NOMO-1 treated with dmso at 0.1 percent for 144 hours (cell line): Measurements from ENCODE around the gene C3orf85.
"Not testable (repeated sequence)": the region's sequence is repeated elsewhere in the genome, so short reads cannot be mapped to it uniquely, and the experiment has no call there.

ENCODE experiments used
- DNase-seq: peaks from one replicate; lab custom pipeline; 2025; ENCODE audit not compliant: unreplicated experiment; lab: John Stamatoyannopoulos, UW

C3orf85 gene, protein sequence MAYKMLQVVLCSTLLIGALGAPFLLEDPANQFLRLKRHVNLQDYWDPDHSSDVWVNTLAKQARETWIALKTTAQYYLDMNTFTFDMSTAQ

GRCh38 chr3:109136523-109136922 lies at the start of gene C3orf85:
Gene C3orf85 (plus strand): TSS chr3:109136719. CDS start chr3:109136848, 129 bp downstream.
- DNase-seq: no peak

- no peak for DNase-seq
Observed at GRCh38 chr3:109089265-109089664, 47.3 kb upstream of the C3orf85 start.

- DNase-seq: no peak
Observed at GRCh38 chr3:109091846-109092245, 44.7 kb upstream of the C3orf85 start.

DNA sequence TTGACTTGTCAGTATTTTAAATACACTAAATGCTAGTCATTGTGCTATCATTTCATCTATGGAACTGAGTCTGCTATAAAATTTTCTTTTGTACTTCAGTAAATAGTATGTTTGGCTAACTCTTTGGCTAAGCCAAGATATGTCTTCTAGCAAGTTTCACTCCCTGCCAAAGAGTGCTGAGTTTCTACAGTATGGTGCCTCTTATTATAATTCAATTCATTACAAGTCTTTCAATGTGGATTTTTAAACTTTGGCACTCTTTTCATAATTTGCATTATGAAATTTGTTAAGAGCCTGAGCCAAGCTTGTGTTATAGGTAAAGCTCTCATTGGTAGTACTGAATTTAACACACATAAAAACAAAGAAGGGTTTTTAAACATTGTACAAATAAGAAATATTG lies 43.0 kb upstream of the C3orf85 start:
- no peak for DNase-seq

DNA sequence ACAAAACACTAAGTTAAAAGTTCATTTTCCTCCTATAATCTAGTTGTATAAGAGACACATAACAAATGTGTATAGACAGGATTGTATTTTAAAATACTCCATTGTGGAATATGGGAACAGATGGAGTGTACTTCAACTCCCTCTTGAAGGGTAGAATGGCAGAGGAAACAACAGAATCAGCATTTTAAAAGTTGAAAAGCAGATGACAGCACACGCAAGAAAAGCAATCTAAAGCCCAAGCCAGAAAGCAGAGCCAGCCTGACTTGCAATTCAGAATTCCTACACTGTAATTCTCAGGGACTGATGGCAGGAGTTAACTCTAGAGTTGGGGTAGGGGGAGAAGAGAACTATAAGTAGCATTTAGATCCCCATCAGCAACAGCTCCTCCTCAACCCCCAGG lies 41.4 kb upstream of the C3orf85 start:
- DNase-seq: no peak

GRCh38 chr3:109098079-109098644 lies 38.4 kb upstream of the C3orf85 start:
- no peak for DNase-seq

- DNase-seq: no peak
Observed at GRCh38 chr3:109109574-109109973, 26.9 kb upstream of the C3orf85 start.

- DNase-seq: no peak
Observed at GRCh38 chr3:109112946-109113760, 23.4 kb upstream of the C3orf85 start.

GRCh38 chr3:109114746-109115145 lies 21.8 kb upstream of the C3orf85 start:
- DNase-seq: no peak

- no peak for DNase-seq
Observed at GRCh38 chr3:109115451-109115850, 21.1 kb upstream of the C3orf85 start.

DNA sequence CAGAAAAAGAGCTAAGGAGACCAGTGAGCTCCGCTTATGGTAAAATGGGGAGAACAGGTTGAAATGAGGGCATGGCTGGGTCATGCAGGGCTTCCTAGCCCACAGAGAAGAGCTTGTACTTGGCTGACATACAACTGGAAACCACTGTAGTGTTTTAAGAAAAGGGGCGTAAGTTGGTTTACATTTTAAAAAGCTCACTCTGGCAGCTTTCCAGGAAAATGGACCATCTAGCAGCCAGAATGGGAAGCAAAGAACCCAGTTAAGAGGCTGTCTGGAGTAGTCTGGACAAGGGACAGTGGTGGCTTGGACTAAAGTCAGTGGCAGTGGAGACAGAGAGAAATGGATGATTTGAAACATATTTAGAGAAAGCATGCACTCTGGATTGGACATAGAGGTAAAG lies 20.5 kb upstream of the C3orf85 start:
- DNase-seq: no peak

GRCh38 chr3:109117939-109118338 lies 18.6 kb upstream of the C3orf85 start, which contains the start of gene MORC1:
Gene MORC1 (minus strand): TSS chr3:109118134. CDS start chr3:109118059, 75 bp downstream.
- no peak for DNase-seq

- no peak for DNase-seq
Observed at GRCh38 chr3:109118584-109118983, 17.9 kb upstream of the C3orf85 start.

- peak; percentile 57 for DNase-seq
Observed at GRCh38 chr3:109122690-109123089, 13.8 kb upstream of the C3orf85 start.

DNA sequence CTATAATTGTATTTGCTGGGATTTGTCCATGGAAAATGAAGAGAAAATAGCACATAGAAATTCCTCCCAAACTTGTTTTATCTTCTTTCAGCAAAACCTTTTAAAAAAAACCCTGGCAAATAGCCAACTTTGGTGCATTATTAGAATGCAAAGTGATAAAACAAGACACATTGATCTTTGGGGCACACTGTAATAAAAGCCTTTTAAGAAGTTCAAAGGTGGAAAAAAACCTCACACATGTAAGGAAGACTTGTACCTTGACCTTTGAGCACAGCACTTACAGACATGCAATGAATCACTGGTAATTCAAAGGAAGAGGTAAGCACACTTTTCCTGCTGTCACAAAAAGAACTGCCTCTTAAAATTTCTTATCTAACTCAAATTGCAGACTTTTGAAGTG lies 10.6 kb upstream of the C3orf85 start:
- no peak for DNase-seq

GRCh38 chr3:109127553-109127952 lies 9.0 kb upstream of the C3orf85 start:
- no peak for DNase-seq

GRCh38 chr3:109131276-109131675 lies 5.2 kb upstream of the C3orf85 start:
- no peak for DNase-seq

DNA sequence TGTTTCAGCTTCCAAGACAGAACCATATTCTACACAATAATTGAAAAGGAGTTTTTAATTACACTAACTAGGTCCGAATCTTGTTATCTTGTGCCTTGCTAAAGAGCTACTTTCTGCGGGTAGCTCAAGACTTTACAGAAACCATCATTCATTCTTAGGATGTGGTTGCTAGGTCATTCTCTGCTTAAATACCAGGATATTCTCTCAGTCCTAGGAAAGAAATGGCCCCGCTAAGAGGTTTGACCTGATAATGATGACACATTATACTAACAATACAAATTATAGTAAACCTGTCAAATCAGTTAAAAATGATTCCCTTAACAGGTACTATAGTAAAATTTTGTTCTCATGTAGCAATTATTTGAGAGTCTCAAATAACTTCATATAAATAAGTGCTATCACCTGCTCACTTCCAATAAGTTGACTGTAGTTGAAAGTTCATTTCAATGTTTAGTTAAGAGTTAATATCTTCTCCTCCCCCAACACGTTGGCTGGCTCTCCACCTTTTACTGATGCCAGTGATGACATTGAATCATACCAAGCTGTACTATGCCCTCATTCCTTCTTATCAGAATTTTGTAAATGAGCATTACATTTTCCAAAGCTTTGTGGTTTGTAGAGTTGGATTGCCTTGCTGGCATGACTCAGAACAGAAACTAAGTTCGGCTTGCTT lies 3.6 kb upstream of the C3orf85 start:
- DNase-seq: no peak

DNA sequence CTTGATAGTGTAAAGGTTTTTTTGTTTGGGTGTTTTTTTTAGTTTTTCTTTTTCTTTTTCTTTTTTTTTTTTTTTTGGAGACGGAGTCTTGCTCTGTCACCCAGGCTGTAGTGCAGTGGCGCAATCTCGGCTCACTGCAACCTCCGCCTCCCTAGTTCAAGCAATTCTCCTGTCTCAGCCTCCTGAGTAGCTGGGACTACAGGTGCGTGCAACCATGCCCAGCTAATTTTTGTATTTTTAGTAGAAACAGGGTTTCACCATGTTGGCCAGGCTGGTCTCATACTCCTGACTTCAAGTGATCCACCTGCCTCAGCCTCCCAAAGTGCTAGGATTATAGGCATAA lies 3.1 kb upstream of the C3orf85 start:
- DNase-seq: not testable (repeated sequence)

DNA sequence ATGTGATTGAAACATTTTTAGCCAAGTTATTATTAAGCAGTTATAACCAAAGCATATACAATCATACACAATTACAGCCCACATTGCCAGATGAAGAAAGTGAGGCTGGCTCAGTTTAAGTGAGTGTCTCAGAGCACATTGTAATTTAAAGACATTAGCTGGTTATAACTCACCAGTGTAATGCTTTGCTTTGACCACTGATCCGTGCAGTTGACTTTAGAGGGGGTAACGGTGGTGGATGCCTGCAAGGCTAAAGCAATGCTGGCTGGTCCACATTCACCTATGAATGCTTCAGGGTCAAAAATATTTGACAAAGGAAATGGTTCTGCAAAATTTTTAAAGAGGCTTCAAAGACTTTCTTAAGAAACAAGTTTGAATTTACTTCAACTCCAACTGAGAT lies 1.2 kb downstream of the C3orf85 start:
- DNase-seq: no peak

DNA sequence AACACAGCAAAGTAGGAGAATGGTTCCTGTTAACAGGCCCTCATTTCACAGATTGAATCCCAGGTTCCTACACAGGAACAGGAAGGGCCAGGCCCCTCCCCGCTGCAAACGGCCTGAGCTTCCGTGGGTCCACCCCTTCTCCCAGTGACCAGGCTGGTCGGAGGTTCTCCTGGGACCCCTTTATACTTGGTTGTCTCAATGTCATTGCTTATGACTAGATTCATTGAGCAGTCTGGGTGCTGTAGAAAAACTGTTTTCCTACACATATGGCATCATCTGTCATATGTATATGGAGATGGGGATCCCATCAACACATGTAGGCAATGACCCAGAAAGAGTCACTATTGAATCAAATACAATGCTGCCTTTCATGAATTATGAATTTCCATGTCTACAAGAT lies 3.8 kb downstream of the C3orf85 start:
- DNase-seq: no peak

DNA sequence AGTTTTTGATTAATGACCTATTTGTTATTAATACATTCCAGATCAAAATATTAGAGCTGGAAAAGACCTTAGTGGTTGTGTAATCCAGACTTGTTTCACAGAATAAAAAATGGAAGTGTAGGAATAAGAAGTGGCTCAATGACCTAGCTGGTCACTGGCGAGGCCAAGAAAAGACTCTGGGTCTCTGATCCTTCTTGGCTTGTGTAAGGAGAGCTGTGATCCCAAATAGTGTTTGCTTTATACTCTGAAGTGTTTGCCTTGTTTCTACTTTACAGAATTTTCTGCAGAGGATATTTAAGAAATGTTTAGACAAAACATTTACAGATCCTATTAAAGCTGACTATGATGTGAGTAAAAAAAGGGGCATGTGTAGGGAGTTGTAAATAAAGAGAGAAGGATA lies 7.1 kb downstream of the C3orf85 start:
- no peak for DNase-seq
